GM18511 (cell line): ENCODE results near the gene MRPS23.

Source experiments
- ATAC-seq: cut with Tn5 transposase; IDR thresholded peaks from one replicate; pipeline ENCODE4 v1.9.1; 2021; ENCODE audit warnings: mild to moderate bottlenecking, moderate library complexity; ENCODE audit not compliant: unreplicated experiment

The MRPS23 gene

GRCh38 chr17:57879437-57880085, 29.7 kb upstream of the MRPS23 start:
- no peak for ATAC-seq

- ATAC-seq, result no peak
Measured at GRCh38 chr17:57877803-57878377, 28.0 kb upstream of the MRPS23 start.

- no peak for ATAC-seq
Measured at GRCh38 chr17:57876866-57877237, 27.0 kb upstream of the MRPS23 start.

GRCh38 chr17:57876023-57876865, 26.4 kb upstream of the MRPS23 start:
- no peak for ATAC-seq

GRCh38 chr17:57875290-57876022, 25.6 kb upstream of the MRPS23 start:
- no peak for ATAC-seq

- ATAC-seq, result no peak
Measured at GRCh38 chr17:57874434-57875289, 24.8 kb upstream of the MRPS23 start.

- ATAC-seq, result no peak
Measured at GRCh38 chr17:57874058-57874419, 24.2 kb upstream of the MRPS23 start.

GRCh38 chr17:57873261-57874057, 23.6 kb upstream of the MRPS23 start:
- no peak for ATAC-seq

GRCh38 chr17:57872536-57872935, 22.7 kb upstream of the MRPS23 start:
- no peak for ATAC-seq

GRCh38 chr17:57871863-57872262, 22.0 kb upstream of the MRPS23 start:
- no peak for ATAC-seq

- ATAC-seq, result no peak
Measured at GRCh38 chr17:57871155-57871554, 21.3 kb upstream of the MRPS23 start.

GRCh38 chr17:57870283-57870635, 20.4 kb upstream of the MRPS23 start:
- no peak for ATAC-seq

- ATAC-seq, result no peak
Measured at GRCh38 chr17:57869617-57870282, 19.9 kb upstream of the MRPS23 start.

GRCh38 chr17:57868910-57869616, 19.2 kb upstream of the MRPS23 start:
- no peak for ATAC-seq

- peak; percentile 93 for ATAC-seq
Measured at GRCh38 chr17:57868007-57868909, 18.4 kb upstream of the MRPS23 start.

GRCh38 chr17:57867126-57867525, 17.3 kb upstream of the MRPS23 start:
- no peak for ATAC-seq

- ATAC-seq, result no peak
Measured at GRCh38 chr17:57866723-57867122, 16.9 kb upstream of the MRPS23 start.

GRCh38 chr17:57866319-57866718, 16.5 kb upstream of the MRPS23 start:
- ATAC-seq, result no peak
